HG02970 (cell line): ENCODE results near the gene ZDHHC17.

Experiments
- ATAC-seq: cut with Tn5 transposase; IDR thresholded peaks from one replicate; pipeline ENCODE4 v1.9.1; 2021; ENCODE audit warnings: mild to moderate bottlenecking, moderate library complexity, moderate number of reproducible peaks; ENCODE audit not compliant: unreplicated experiment, low FRiP score

The ZDHHC17 gene

GRCh38 chr12:76811976-76812375 is 48.1 kb downstream of the ZDHHC17 start:
- no peak for ATAC-seq

GRCh38 chr12:76813265-76813664 is 49.4 kb downstream of the ZDHHC17 start:
- ATAC-seq, result no peak

GRCh38 chr12:76813972-76814371 is 50.1 kb downstream of the ZDHHC17 start:
- no peak for ATAC-seq

GRCh38 chr12:76820888-76821482 is 57.1 kb downstream of the ZDHHC17 start:
- no peak for ATAC-seq

- ATAC-seq, result no peak
Observed at GRCh38 chr12:76830436-76830835, 66.5 kb downstream of the ZDHHC17 start.

GRCh38 chr12:76836633-76837032 is 72.7 kb downstream of the ZDHHC17 start:
- ATAC-seq, result no peak

- no peak for ATAC-seq
Observed at GRCh38 chr12:76847260-76847659, 83.3 kb downstream of the ZDHHC17 start.

- ATAC-seq, result no peak
Observed at GRCh38 chr12:76848132-76848531, 84.2 kb downstream of the ZDHHC17 start.

- no peak for ATAC-seq
Observed at GRCh38 chr12:76852106-76852505, 88.2 kb downstream of the ZDHHC17 start.

- ATAC-seq, result no peak
Observed at GRCh38 chr12:76855271-76855670, 91.4 kb downstream of the ZDHHC17 start.

- ATAC-seq, result no peak
Observed at GRCh38 chr12:76856018-76856644, 92.2 kb downstream of the ZDHHC17 start.

- no peak for ATAC-seq
Observed at GRCh38 chr12:76859611-76860010, 95.7 kb downstream of the ZDHHC17 start.

- no peak for ATAC-seq
Observed at GRCh38 chr12:76860256-76860655, 96.3 kb downstream of the ZDHHC17 start.

- no peak for ATAC-seq
Observed at GRCh38 chr12:76863005-76863670, 99.2 kb downstream of the ZDHHC17 start.

- ATAC-seq, result no peak
Observed at GRCh38 chr12:76863837-76864236, 99.9 kb downstream of the ZDHHC17 start.

GRCh38 chr12:76864791-76865400 is 101.0 kb downstream of the ZDHHC17 start:
- ATAC-seq, result peak; percentile 90

- no peak for ATAC-seq
Observed at GRCh38 chr12:76866151-76866567, 102.2 kb downstream of the ZDHHC17 start.

- ATAC-seq, result no peak
Observed at GRCh38 chr12:76866726-76867125, 102.8 kb downstream of the ZDHHC17 start.

GRCh38 chr12:76871082-76871481 is 107.2 kb downstream of the ZDHHC17 start:
- no peak for ATAC-seq

- ATAC-seq, result no peak
Observed at GRCh38 chr12:76871742-76872141, 107.8 kb downstream of the ZDHHC17 start.

- no peak for ATAC-seq
Observed at GRCh38 chr12:76872415-76872814, 108.5 kb downstream of the ZDHHC17 start.
